IPS-18c (cell line): ENCODE results near the gene ARHGAP22.

Source experiments
- H3K4me3 ChIP-seq: 2 replicates; pipeline ENCODE4 v1.7.0; 2013; ENCODE audit warnings: low read depth, mild to moderate bottlenecking, low read length, moderate library complexity; ENCODE audit not compliant: insufficient read depth
- H3K9me3 ChIP-seq: one replicate; pipeline ENCODE4 v1.6.1; 2013; ENCODE audit warnings: mild to moderate bottlenecking, low read length, moderate library complexity; ENCODE audit not compliant: control insufficient read depth, insufficient read depth

Gene ARHGAP22

GRCh38 chr10:48600645-48601505 lies 4.0 kb downstream of the ARHGAP22 start:
- no peak overlapping the region for H3K4me3 ChIP-seq

GRCh38 chr10:48599830-48600134 lies 5.1 kb downstream of the ARHGAP22 start:
- peaks cover 2% of the 10 kb centered on the region for H3K9me3 ChIP-seq
- no peak overlapping the region for H3K4me3 ChIP-seq

More at GRCh38 chr10:48600645-48601505, 4.0 kb downstream of the ARHGAP22 start:
- H3K9me3 ChIP-seq = peaks cover 2% of the 10 kb centered on the region

- H3K4me3 ChIP-seq = no peak overlapping the region
- peaks cover 2% of the 10 kb centered on the region for H3K9me3 ChIP-seq
Observed at GRCh38 chr10:48598936-48599829, 5.7 kb downstream of the ARHGAP22 start.

- Histone ChIP-seq H3K4me3 (no peak overlapping the region), H3K9me3 (peaks cover 2% of the 10 kb centered on the region)
Observed at GRCh38 chr10:48598243-48598935, 6.5 kb downstream of the ARHGAP22 start.

- no peak overlapping the region for H3K4me3 ChIP-seq
- peaks cover 2% of the 10 kb centered on the region for H3K9me3 ChIP-seq
Observed at GRCh38 chr10:48595539-48595932, 9.3 kb downstream of the ARHGAP22 start.

- Histone ChIP-seq H3K9me3 (peaks cover 2% of the 10 kb centered on the region), H3K4me3 (no peak overlapping the region)
Observed at GRCh38 chr10:48594803-48595538, 9.9 kb downstream of the ARHGAP22 start.

GRCh38 chr10:48594371-48594770 lies 10.5 kb downstream of the ARHGAP22 start:
- H3K4me3 ChIP-seq = no peak overlapping the region

GRCh38 chr10:48592346-48592745 lies 12.5 kb downstream of the ARHGAP22 start:
- H3K9me3 ChIP-seq = peaks cover 2% of the 10 kb centered on the region
- no peak overlapping the region for H3K4me3 ChIP-seq

More at GRCh38 chr10:48594371-48594770, 10.5 kb downstream of the ARHGAP22 start:
- H3K9me3 ChIP-seq = peaks cover 2% of the 10 kb centered on the region

GRCh38 chr10:48590945-48591344 lies 13.9 kb downstream of the ARHGAP22 start:
- Histone ChIP-seq H3K9me3 (no peaks in the 10 kb centered on the region), H3K4me3 (no peak overlapping the region)

GRCh38 chr10:48589266-48589665 lies 15.6 kb downstream of the ARHGAP22 start:
- H3K9me3 ChIP-seq = peaks cover 6% of the 10 kb centered on the region
- no peak overlapping the region for H3K4me3 ChIP-seq

- Histone ChIP-seq H3K4me3 (no peak overlapping the region), H3K9me3 (peaks cover 6% of the 10 kb centered on the region)
Observed at GRCh38 chr10:48587819-48588218, 17.1 kb downstream of the ARHGAP22 start.

GRCh38 chr10:48587101-48587500 lies 17.8 kb downstream of the ARHGAP22 start:
- H3K9me3 ChIP-seq = peaks cover 6% of the 10 kb centered on the region
- H3K4me3 ChIP-seq = no peak overlapping the region

- H3K9me3 ChIP-seq = peaks cover 6% of the 10 kb centered on the region
- no peak overlapping the region for H3K4me3 ChIP-seq
Observed at GRCh38 chr10:48582970-48583369, 21.9 kb downstream of the ARHGAP22 start.

- no peak overlapping the region for H3K4me3 ChIP-seq
- peaks cover under 1% of the 10 kb centered on the region for H3K9me3 ChIP-seq
Observed at GRCh38 chr10:48580236-48580635, 24.6 kb downstream of the ARHGAP22 start.

- H3K9me3 ChIP-seq = no peaks in the 10 kb centered on the region
- no peak overlapping the region for H3K4me3 ChIP-seq
Observed at GRCh38 chr10:48579251-48579960, 25.5 kb downstream of the ARHGAP22 start.

GRCh38 chr10:48577158-48577557 lies 27.7 kb downstream of the ARHGAP22 start:
- Histone ChIP-seq H3K9me3 (no peaks in the 10 kb centered on the region), H3K4me3 (no peak overlapping the region)
